Activated CD4-positive, alpha-beta T cell treated with anti-CD3 and anti-CD28 coated beads, Interleukin-2, amount 50 U/mL, for 4 hours (primary cell): ENCODE measurements around the gene RGPD3.
"Not testable (repeated sequence)": the region's sequence is repeated elsewhere in the genome, so short reads cannot be mapped to it uniquely, and the experiment has no call there.

ENCODE experiments used
- DNase-seq, 2 experiments: peaks; one replicate each; pipeline ENCODE4 v3.0.0-alpha.2; 2020

RGPD3 gene

GRCh38 chr2:106468107-106468506, at the start of gene RGPD3:
Gene RGPD3, minus strand, starts transcription at chr2:106468413. Its CDS starts 125 bp downstream, at chr2:106468288.
- not testable (repeated sequence) for DNase-seq

- DNase-seq, result no peak
Observed at GRCh38 chr2:106517329-106517728, 49.1 kb upstream of the RGPD3 start.

GRCh38 chr2:106516864-106517263, 48.7 kb upstream of the RGPD3 start:
- DNase-seq, result no peak

GRCh38 chr2:106516436-106516835, 48.2 kb upstream of the RGPD3 start:
- DNase-seq, result no peak

- not testable (repeated sequence) for DNase-seq
Observed at GRCh38 chr2:106514827-106515226, 46.6 kb upstream of the RGPD3 start.

GRCh38 chr2:106513391-106513790, 45.2 kb upstream of the RGPD3 start:
- not testable (repeated sequence) for DNase-seq

GRCh38 chr2:106511934-106512333, 43.7 kb upstream of the RGPD3 start:
- not testable (repeated sequence) for DNase-seq

GRCh38 chr2:106511476-106511901, 43.3 kb upstream of the RGPD3 start:
- DNase-seq, result peak; percentile 54 to 56

GRCh38 chr2:106510791-106511190, 42.6 kb upstream of the RGPD3 start:
- not testable (repeated sequence) for DNase-seq

- not testable (repeated sequence) for DNase-seq
Observed at GRCh38 chr2:106509374-106509770, 41.2 kb upstream of the RGPD3 start.

GRCh38 chr2:106508660-106509373, 40.6 kb upstream of the RGPD3 start:
- not testable (repeated sequence) for DNase-seq

GRCh38 chr2:106506002-106506687, 37.9 kb upstream of the RGPD3 start:
- DNase-seq, result not testable (repeated sequence)

- not testable (repeated sequence) for DNase-seq
Observed at GRCh38 chr2:106504787-106505186, 36.6 kb upstream of the RGPD3 start.

- not testable (repeated sequence) for DNase-seq
Observed at GRCh38 chr2:106504192-106504591, 36.0 kb upstream of the RGPD3 start.

GRCh38 chr2:106502351-106502750, 34.1 kb upstream of the RGPD3 start:
- not testable (repeated sequence) for DNase-seq

- not testable (repeated sequence) for DNase-seq
Observed at GRCh38 chr2:106500350-106500749, 32.1 kb upstream of the RGPD3 start.

GRCh38 chr2:106498549-106498948, 30.3 kb upstream of the RGPD3 start:
- not testable (repeated sequence) for DNase-seq

- not testable (repeated sequence) for DNase-seq
Observed at GRCh38 chr2:106492913-106493312, 24.7 kb upstream of the RGPD3 start.

- not testable (repeated sequence) for DNase-seq
Observed at GRCh38 chr2:106492399-106492798, 24.2 kb upstream of the RGPD3 start.

- not testable (repeated sequence) for DNase-seq
Observed at GRCh38 chr2:106489701-106490100, 21.5 kb upstream of the RGPD3 start.

- DNase-seq, result not testable (repeated sequence)
Observed at GRCh38 chr2:106487386-106488191, 19.4 kb upstream of the RGPD3 start.

- DNase-seq, result not testable (repeated sequence)
Observed at GRCh38 chr2:106486551-106487385, 18.6 kb upstream of the RGPD3 start, which contains the start of gene CD8B2. Gene CD8B2, plus strand, starts transcription at chr2:106487364. Its CDS starts 63 bp downstream, at chr2:106487427.
